Caco-2 (cell line): ENCODE measurements around the gene MYO10. TPM values are rescaled to one million over a fixed set of nuclear protein-coding genes. Genes with fewer than 3 reads are reported as not detected.
A peak's percentile ranks its signal among the peaks of the same experiment; 100 is the strongest.

Source experiments
- BruUV-seq: library from RNA; stranded (reverse); fragments of 400-500 nt; replicated peaks from 2 replicates; lab custom pipeline; 2021; lab: Mats Ljungman, UMichigan
- CTCF ChIA-PET: fragments of 300-600 bp; sonication (Branson Sonifier 250); formaldehyde crosslinking; loops from one replicate; lab custom pipeline; 2022; ENCODE audit warnings: antibody characterized with exemption; lab: Charles Lee
- POLR2A ChIA-PET: fragments of 300-600 bp; sonication (Branson Sonifier 250); formaldehyde crosslinking; loops from one replicate; lab custom pipeline; 2022; ENCODE audit warnings: antibody characterized with exemption; lab: Charles Lee
- DNase-seq, 2 experiments: peaks; one replicate each; pipeline versions ENCODE4 v3.0.0 to v3.0.0-alpha.2; 2020 to 2022
- H3K27me3 ChIP-seq: replicated peaks from 2 replicates; pipeline ENCODE4 v1.6.0; 2011; ENCODE audit warnings: low read length; ENCODE audit not compliant: control insufficient read depth, insufficient read depth
- H3K36me3 ChIP-seq: 2 replicates; pipeline ENCODE4 v1.5.1; 2011; ENCODE audit warnings: low read length; ENCODE audit not compliant: control insufficient read depth, insufficient read depth
- H3K4me1 ChIP-seq: fragments of 250-450 bp; sonication (Bioruptor Pico); 2 replicates; pipeline ENCODE4 v1.5.1; 2020; ENCODE audit warnings: mild to moderate bottlenecking
- H3K4me3 ChIP-seq: 2 replicates; pipeline ENCODE4 v1.5.1; 2011; ENCODE audit warnings: low read depth, mild to moderate bottlenecking, control low read depth, low read length
- H3K9me3 ChIP-seq: fragments of 250-450 bp; sonication (Bioruptor Pico); 2 replicates; pipeline ENCODE4 v1.5.1; 2020; ENCODE audit warnings: mild to moderate bottlenecking, moderate library complexity
- H3K27ac Mint-ChIP-seq: one replicate; pipeline ENCODE4 v1.8.0; 2022; ENCODE audit warnings: mixed read lengths; ENCODE audit not compliant: unreplicated experiment
- H3K27me3 Mint-ChIP-seq: one replicate; pipeline ENCODE4 v1.8.0; 2022; ENCODE audit warnings: mixed read lengths; ENCODE audit not compliant: insufficient read depth, unreplicated experiment
- H3K36me3 Mint-ChIP-seq: one replicate; pipeline ENCODE4 v1.8.0; 2022; ENCODE audit warnings: mild to moderate bottlenecking, mixed read lengths; ENCODE audit not compliant: insufficient read depth, unreplicated experiment
- H3K4me1 Mint-ChIP-seq: one replicate; pipeline ENCODE4 v1.8.0; 2022; ENCODE audit warnings: low read depth, mixed read lengths; ENCODE audit not compliant: unreplicated experiment
- H3K4me3 Mint-ChIP-seq: one replicate; pipeline ENCODE4 v1.8.0; 2022; ENCODE audit warnings: mild to moderate bottlenecking, moderate library complexity, mixed read lengths; ENCODE audit not compliant: unreplicated experiment
- H3K9me3 Mint-ChIP-seq: one replicate; pipeline ENCODE4 v1.8.0; 2022; ENCODE audit warnings: mixed read lengths; ENCODE audit not compliant: unreplicated experiment
- intact Hi-C: fragments of 100-400 bp; cut with micrococcal nuclease; formaldehyde crosslinking; loops from one replicate; pipeline ENCODE4 v1.10.0; 2022; ENCODE audit not compliant: unreplicated experiment
- total RNA-seq: library from RNA; stranded (reverse); gene quantifications from 2 replicates; pipeline ENCODE4 v1.2.3, GENCODE V29; 2022
- TF ChIP-seq, protein P1 (sequence below), 2 experiments: fragments of 200-600 bp in 1 of 2; IDR thresholded peaks; 1 replicate in 1 of 2; 2 replicates in 1 of 2; pipeline versions ENCODE4 v1.5.1 to v1.8.0; 2011 to 2022; ENCODE audit warnings: antibody characterized with exemption in 1 of 2, control low read depth in 1 of 2, inconsistent platforms in 1 of 2, low read depth in 1 of 2, low read length in 1 of 2, mild to moderate bottlenecking in 1 of 2, moderate library complexity in 1 of 2; ENCODE audit not compliant: insufficient read depth in 1 of 2, severe bottlenecking in 1 of 2, unreplicated experiment in 1 of 2

Gene MYO10
- total RNA-seq, 1 experiment from 2014 or later = 67.6 TPM

DNA sequence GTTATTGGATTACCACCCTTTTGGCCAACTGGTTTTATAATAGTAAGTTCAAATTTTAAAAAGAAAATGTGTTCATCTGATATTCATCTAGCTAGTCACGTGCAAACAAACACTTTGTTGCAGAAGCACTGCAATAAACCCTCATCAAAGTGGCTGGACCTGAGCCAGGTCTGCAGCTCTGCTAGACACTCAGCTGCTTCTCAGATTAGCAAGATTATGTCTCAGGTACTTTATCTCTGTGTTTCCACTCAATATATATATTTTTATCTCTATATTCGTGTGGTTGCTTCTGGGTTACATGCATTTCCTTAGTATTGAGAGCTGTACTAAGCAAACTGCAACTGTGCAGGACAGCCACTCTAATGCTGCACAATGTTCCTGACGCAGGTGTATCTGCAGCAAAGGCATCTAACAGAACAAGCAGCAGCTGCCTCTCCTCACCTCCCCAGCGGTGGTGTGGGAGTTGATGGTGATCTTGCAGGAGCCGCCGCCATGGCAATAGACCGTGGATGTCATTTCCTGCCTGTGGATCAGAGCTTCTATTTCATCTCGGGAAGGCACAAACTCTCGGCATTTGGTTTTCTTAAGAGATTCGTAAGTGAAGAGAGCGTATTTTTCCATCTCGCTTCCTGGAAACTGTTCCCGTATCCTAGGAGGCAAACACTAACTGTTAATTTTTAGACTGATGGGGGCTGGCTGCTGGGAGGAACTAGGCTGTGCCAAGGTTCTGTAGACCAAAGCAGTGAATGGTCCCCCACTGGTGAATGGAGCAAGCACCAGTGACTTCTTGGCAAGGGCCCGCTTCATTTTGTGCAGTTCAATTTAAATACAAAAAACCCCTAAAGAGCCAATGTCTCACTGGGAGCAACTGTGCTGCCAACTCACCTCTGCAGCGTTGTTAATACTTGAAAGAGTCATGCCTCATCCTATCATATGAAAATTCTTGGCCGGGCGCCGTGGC lies 262.6 kb downstream of the MYO10 start:
- H3K4me3 Mint-ChIP-seq = no peak overlapping the region
- H3K4me1 ChIP-seq = no peaks in the 10 kb centered on the region
- no peak overlapping the region for H3K27ac Mint-ChIP-seq
- peaks cover 4% of the 10 kb centered on the region; the same call in 1 of the 2 replicates for H3K36me3 ChIP-seq
- no peaks in the 10 kb centered on the region for H3K9me3 ChIP-seq
- intact Hi-C loops = no loop called here
- BruUV-seq = no TSS peak
- H3K27me3 Mint-ChIP-seq = no peaks in the 10 kb centered on the region
- no peaks in the 10 kb centered on the region for H3K27me3 ChIP-seq
- DNase-seq = no peak
- H3K4me3 ChIP-seq = no peak overlapping the region
- no peaks in the 10 kb centered on the region for H3K9me3 Mint-ChIP-seq
- ChIA-PET POLR2A (interaction anchor here (0.6 to 0.7 kb wide), 2 partner anchors 90 to 439 kb away, joined by 4 to 22 read pairs; no protein-coding TSS in a partner anchor), CTCF (interaction anchor here (1.3 kb wide), 1 partner anchor 17 kb away, joined by 6 read pairs; no protein-coding TSS in a partner anchor)
- TF ChIP-seq, protein P1, sequence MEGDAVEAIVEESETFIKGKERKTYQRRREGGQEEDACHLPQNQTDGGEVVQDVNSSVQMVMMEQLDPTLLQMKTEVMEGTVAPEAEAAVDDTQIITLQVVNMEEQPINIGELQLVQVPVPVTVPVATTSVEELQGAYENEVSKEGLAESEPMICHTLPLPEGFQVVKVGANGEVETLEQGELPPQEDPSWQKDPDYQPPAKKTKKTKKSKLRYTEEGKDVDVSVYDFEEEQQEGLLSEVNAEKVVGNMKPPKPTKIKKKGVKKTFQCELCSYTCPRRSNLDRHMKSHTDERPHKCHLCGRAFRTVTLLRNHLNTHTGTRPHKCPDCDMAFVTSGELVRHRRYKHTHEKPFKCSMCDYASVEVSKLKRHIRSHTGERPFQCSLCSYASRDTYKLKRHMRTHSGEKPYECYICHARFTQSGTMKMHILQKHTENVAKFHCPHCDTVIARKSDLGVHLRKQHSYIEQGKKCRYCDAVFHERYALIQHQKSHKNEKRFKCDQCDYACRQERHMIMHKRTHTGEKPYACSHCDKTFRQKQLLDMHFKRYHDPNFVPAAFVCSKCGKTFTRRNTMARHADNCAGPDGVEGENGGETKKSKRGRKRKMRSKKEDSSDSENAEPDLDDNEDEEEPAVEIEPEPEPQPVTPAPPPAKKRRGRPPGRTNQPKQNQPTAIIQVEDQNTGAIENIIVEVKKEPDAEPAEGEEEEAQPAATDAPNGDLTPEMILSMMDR (IDR thresholded peaks at IDR 0.05; ENCODE audit: insufficient read depth in 1 of 2, low read depth in 1 of 2, low read length in 1 of 2, severe bottlenecking in 1 of 2, unreplicated experiment in 1 of 2) = no peak
- H3K4me1 Mint-ChIP-seq = no peaks in the 10 kb centered on the region
- peaks cover 92% of the 10 kb centered on the region for H3K36me3 Mint-ChIP-seq

DNA sequence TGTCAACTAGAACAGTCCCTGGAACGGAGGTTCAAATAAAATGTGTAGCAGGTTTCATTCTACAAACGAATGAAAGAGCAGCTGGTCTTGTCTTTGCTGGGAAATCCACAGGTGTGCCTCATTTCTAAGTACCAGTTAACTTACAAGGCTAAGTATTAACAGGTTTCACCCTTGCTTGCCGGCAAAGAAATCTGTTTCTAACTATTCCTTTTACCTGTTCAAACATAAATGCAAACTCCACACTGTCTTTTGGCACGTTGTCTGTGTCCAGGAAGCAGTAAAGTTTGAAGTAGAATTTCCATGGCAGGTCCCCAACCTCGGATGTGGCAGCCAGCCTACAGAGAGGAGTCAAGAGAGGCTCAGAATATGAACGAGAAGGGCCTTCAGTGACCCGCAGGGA lies 264.9 kb downstream of the MYO10 start:
- H3K36me3 ChIP-seq = peaks cover 10% of the 10 kb centered on the region
- H3K27me3 Mint-ChIP-seq = no peaks in the 10 kb centered on the region
- H3K27ac Mint-ChIP-seq = peak overlapping the region; percentile 37
- no peaks in the 10 kb centered on the region for H3K4me1 ChIP-seq
- POLR2A ChIA-PET = no interaction called here
- H3K27me3 ChIP-seq = no peaks in the 10 kb centered on the region
- peaks cover 92% of the 10 kb centered on the region for H3K36me3 Mint-ChIP-seq
- TF ChIP-seq, protein P1 (IDR thresholded peaks at IDR 0.05; ENCODE audit: insufficient read depth in 1 of 2, low read depth in 1 of 2, low read length in 1 of 2, severe bottlenecking in 1 of 2, unreplicated experiment in 1 of 2) = no peak
- intact Hi-C loops = no loop called here
- no peaks in the 10 kb centered on the region for H3K9me3 ChIP-seq
- CTCF ChIA-PET = no interaction called here
- no peak overlapping the region for H3K4me3 Mint-ChIP-seq
- no peaks in the 10 kb centered on the region for H3K4me1 Mint-ChIP-seq
- H3K4me3 ChIP-seq = no peak overlapping the region
- no peaks in the 10 kb centered on the region for H3K9me3 Mint-ChIP-seq
- DNase-seq = no peak
- BruUV-seq = no TSS peak

DNA sequence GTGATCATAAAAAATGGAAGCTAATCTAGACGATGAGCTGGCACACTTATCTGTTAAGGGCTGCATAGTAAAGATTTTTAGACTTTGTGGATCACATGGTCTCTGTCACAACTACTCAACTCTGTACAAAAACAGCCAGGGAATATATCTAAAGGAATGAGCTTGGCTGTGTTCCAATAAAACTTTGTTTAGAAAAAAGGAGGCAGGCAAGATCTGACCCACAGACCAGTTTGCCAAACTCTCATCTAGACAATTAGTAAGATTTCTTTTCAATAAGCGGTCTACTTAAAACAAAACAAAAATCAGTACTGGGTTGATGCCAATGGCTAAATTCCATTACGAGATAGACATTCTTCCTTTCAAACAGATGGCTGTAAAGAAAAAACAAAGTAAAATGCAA lies 266.3 kb downstream of the MYO10 start:
- Mint-ChIP-seq H3K27me3 (no peaks in the 10 kb centered on the region), H3K27ac (no peak overlapping the region), H3K4me1 (no peaks in the 10 kb centered on the region), H3K9me3 (no peaks in the 10 kb centered on the region), H3K4me3 (no peak overlapping the region), H3K36me3 (peaks cover 90% of the 10 kb centered on the region)
- CTCF ChIA-PET = no interaction called here
- POLR2A ChIA-PET = no interaction called here
- Histone ChIP-seq H3K36me3 (peaks cover 11% of the 10 kb centered on the region), H3K9me3 (no peaks in the 10 kb centered on the region), H3K4me3 (no peak overlapping the region), H3K27me3 (no peaks in the 10 kb centered on the region), H3K4me1 (0 out of 2 replicates have a peak, but pooled peaks cover 3% of the 10 kb centered on the region)
- intact Hi-C loops = no loop called here
- TF ChIP-seq, protein P1 (IDR thresholded peaks at IDR 0.05; ENCODE audit: insufficient read depth in 1 of 2, low read depth in 1 of 2, low read length in 1 of 2, severe bottlenecking in 1 of 2, unreplicated experiment in 1 of 2) = no peak
- BruUV-seq = no TSS peak
- no peak for DNase-seq
